HG02840 (cell line): Measurements from ENCODE around the gene GCHFR.

Experiments
- ATAC-seq: cut with Tn5 transposase; IDR thresholded peaks from one replicate; pipeline ENCODE4 v1.9.1; 2021; ENCODE audit warnings: mild to moderate bottlenecking, moderate library complexity, moderate number of reproducible peaks; ENCODE audit not compliant: unreplicated experiment, low FRiP score

GCHFR gene

GRCh38 chr15:40754883-40755811 is 8.7 kb upstream of the GCHFR start, which contains the start of gene RMDN3:
TSS of gene RMDN3 (minus strand) at chr15:40755254. CDS start at chr15:40754783, 471 bp downstream.
- peak; percentile 84 for ATAC-seq

GRCh38 chr15:40755812-40756208 is 8.1 kb upstream of the GCHFR start:
- no peak for ATAC-seq

GRCh38 chr15:40756938-40757337 is 6.9 kb upstream of the GCHFR start:
- no peak for ATAC-seq

- no peak for ATAC-seq
Measured at GRCh38 chr15:40759961-40760360, 3.9 kb upstream of the GCHFR start.

- ATAC-seq: no peak
Measured at GRCh38 chr15:40762919-40763800, 708 bp upstream of the GCHFR start.

- ATAC-seq: no peak
Measured at GRCh38 chr15:40764629-40765103, 798 bp downstream of the GCHFR start.

GRCh38 chr15:40766194-40766815 is 2.4 kb downstream of the GCHFR start:
- no peak for ATAC-seq

GRCh38 chr15:40766906-40767837 is 3.3 kb downstream of the GCHFR start:
- no peak for ATAC-seq

- ATAC-seq: no peak
Measured at GRCh38 chr15:40767838-40768500, 4.1 kb downstream of the GCHFR start.

GRCh38 chr15:40768521-40769273 is 4.8 kb downstream of the GCHFR start:
- no peak for ATAC-seq

GRCh38 chr15:40769274-40770146 is 5.6 kb downstream of the GCHFR start, which contains the start of gene C15orf62:
TSS of gene C15orf62 (plus strand) at chr15:40769980. CDS start at chr15:40770496, 516 bp downstream.
- no peak for ATAC-seq

GRCh38 chr15:40770147-40770721 is 6.4 kb downstream of the GCHFR start:
- no peak for ATAC-seq

- ATAC-seq: no peak
Measured at GRCh38 chr15:40771242-40771641, 7.4 kb downstream of the GCHFR start.

- no peak for ATAC-seq
Measured at GRCh38 chr15:40772014-40772413, 8.1 kb downstream of the GCHFR start.

- no peak for ATAC-seq
Measured at GRCh38 chr15:40773496-40773895, 9.6 kb downstream of the GCHFR start.

- ATAC-seq: no peak
Measured at GRCh38 chr15:40773902-40774301, 10.0 kb downstream of the GCHFR start.

GRCh38 chr15:40775007-40775406 is 11.1 kb downstream of the GCHFR start:
- ATAC-seq: no peak
